NOMO-1 treated with dmso at 0.1 percent for 144 hours (cell line): ENCODE data around the gene NRAS.
A peak's percentile ranks its signal among the peaks of the same experiment; 100 is the strongest.

Experiments used
- DNase-seq: peaks from one replicate; lab custom pipeline; 2025; ENCODE audit not compliant: unreplicated experiment; lab: John Stamatoyannopoulos, UW

Gene NRAS

GRCh38 chr1:114685851-114686250, 30.7 kb downstream of the NRAS start:
- DNase-seq: no peak

- DNase-seq: no peak
Measured at GRCh38 chr1:114677691-114678090, 38.9 kb downstream of the NRAS start.

GRCh38 chr1:114676115-114676514, 40.5 kb downstream of the NRAS start:
- DNase-seq: no peak

- no peak for DNase-seq
Measured at GRCh38 chr1:114671939-114672275, 44.7 kb downstream of the NRAS start.

GRCh38 chr1:114671011-114671938, 45.3 kb downstream of the NRAS start:
- no peak for DNase-seq

- peak; percentile 79 for DNase-seq
Measured at GRCh38 chr1:114670083-114671010, 46.2 kb downstream of the NRAS start.

- no peak for DNase-seq
Measured at GRCh38 chr1:114669562-114670082, 46.9 kb downstream of the NRAS start, which contains the start of gene DENND2C. Gene DENND2C, minus strand, starts transcription at chr1:114670049. Its CDS starts 44,065 bp downstream, at chr1:114625984.

- no peak for DNase-seq
Measured at GRCh38 chr1:114668784-114669561, 47.6 kb downstream of the NRAS start.

GRCh38 chr1:114668373-114668772, 48.2 kb downstream of the NRAS start:
- DNase-seq: no peak

- no peak for DNase-seq
Measured at GRCh38 chr1:114666954-114667353, 49.6 kb downstream of the NRAS start.

GRCh38 chr1:114660238-114660637, 56.3 kb downstream of the NRAS start:
- DNase-seq: no peak
